GM06990 (cell line): ENCODE data around the gene AIF1.

Experiments used
- DNase-seq: peaks from one replicate; pipeline ENCODE4 v3.0.0-alpha.2; 2011; ENCODE audit not compliant: insufficient read length; ENCODE audit errors: extremely low read depth
- H3K27me3 ChIP-seq: replicated peaks from 2 replicates; pipeline ENCODE4 v1.6.0; 2011; ENCODE audit warnings: low read length; ENCODE audit not compliant: control insufficient read depth, insufficient read depth
- H3K36me3 ChIP-seq: 2 replicates; pipeline ENCODE4 v1.5.1; 2011; ENCODE audit warnings: low read length; ENCODE audit not compliant: control insufficient read depth, insufficient read depth
- H3K4me3 ChIP-seq: replicated peaks from 2 replicates; pipeline ENCODE4 v1.5.1; 2011; ENCODE audit warnings: low read depth, mild to moderate bottlenecking, control low read depth, low read length
- CTCF ChIP-seq: IDR thresholded peaks from 2 replicates; pipeline ENCODE4 v1.5.1; 2011; ENCODE audit warnings: low read length, control low read depth, mild to moderate bottlenecking, inconsistent platforms; ENCODE audit not compliant: insufficient read depth, poor library complexity, severe bottlenecking

Gene AIF1

GRCh38 chr6:31592396-31592771 is 22.6 kb upstream of the AIF1 start:
- H3K27me3 ChIP-seq, result no peaks in the 10 kb centered on the region
- H3K36me3 ChIP-seq, result no peaks in the 10 kb centered on the region
- no peak overlapping the region for H3K4me3 ChIP-seq
- no peak for DNase-seq
- no peak for TF ChIP-seq CTCF

- Histone ChIP-seq H3K36me3 (no peaks in the 10 kb centered on the region), H3K4me3 (no peak overlapping the region), H3K27me3 (no peaks in the 10 kb centered on the region)
- DNase-seq, result no peak
- TF ChIP-seq CTCF, result peak; percentile 46
Measured at GRCh38 chr6:31597006-31597405, 18.0 kb upstream of the AIF1 start.

- Histone ChIP-seq H3K27me3 (no peaks in the 10 kb centered on the region), H3K36me3 (no peaks in the 10 kb centered on the region), H3K4me3 (no peak overlapping the region)
- TF ChIP-seq CTCF, result no peak
- no peak for DNase-seq
Measured at GRCh38 chr6:31607317-31607716, 7.7 kb upstream of the AIF1 start.

- Histone ChIP-seq H3K27me3 (no peaks in the 10 kb centered on the region), H3K4me3 (no peak overlapping the region), H3K36me3 (no peaks in the 10 kb centered on the region)
- no peak for TF ChIP-seq CTCF
- no peak for DNase-seq
Measured at GRCh38 chr6:31609519-31610406, 5.3 kb upstream of the AIF1 start.

GRCh38 chr6:31610968-31611367 is 4.1 kb upstream of the AIF1 start:
- no peaks in the 10 kb centered on the region for H3K36me3 ChIP-seq
- no peak for TF ChIP-seq CTCF

More at GRCh38 chr6:31610968-31611367, 4.1 kb upstream of the AIF1 start:
- Histone ChIP-seq H3K27me3 (no peaks in the 10 kb centered on the region), H3K4me3 (no peak overlapping the region)
- DNase-seq, result no peak
